GM19467 (cell line): ENCODE results near the gene MROH8.
"Not testable (repeated sequence)": the region's sequence is repeated elsewhere in the genome, so short reads cannot be mapped to it uniquely, and the experiment has no call there.

ENCODE experiments used
- ATAC-seq: cut with Tn5 transposase; IDR thresholded peaks from one replicate; pipeline ENCODE4 v1.9.1; 2021; ENCODE audit warnings: mild to moderate bottlenecking, moderate library complexity; ENCODE audit not compliant: unreplicated experiment

The MROH8 gene

DNA sequence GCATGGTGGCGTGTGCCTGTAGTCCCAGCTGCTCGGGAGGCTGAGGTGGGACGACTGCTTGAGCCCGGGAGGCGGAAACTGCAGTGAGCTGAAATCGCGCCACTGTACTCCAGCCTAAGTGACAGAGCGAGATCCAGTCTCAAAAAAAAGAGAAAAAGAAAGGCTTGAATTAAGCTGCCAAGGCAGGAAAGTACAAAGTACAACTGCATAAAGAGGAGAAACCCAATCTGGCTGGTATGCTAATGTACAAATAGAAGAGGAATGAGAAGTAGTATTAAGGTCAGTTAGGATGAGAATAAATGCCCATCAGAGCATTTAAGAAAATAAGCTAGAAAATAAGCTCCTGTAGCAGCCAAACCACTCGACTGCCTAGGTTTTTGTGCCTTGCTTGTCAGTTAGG, 23.4 kb downstream of the MROH8 start:
- ATAC-seq: no peak

DNA sequence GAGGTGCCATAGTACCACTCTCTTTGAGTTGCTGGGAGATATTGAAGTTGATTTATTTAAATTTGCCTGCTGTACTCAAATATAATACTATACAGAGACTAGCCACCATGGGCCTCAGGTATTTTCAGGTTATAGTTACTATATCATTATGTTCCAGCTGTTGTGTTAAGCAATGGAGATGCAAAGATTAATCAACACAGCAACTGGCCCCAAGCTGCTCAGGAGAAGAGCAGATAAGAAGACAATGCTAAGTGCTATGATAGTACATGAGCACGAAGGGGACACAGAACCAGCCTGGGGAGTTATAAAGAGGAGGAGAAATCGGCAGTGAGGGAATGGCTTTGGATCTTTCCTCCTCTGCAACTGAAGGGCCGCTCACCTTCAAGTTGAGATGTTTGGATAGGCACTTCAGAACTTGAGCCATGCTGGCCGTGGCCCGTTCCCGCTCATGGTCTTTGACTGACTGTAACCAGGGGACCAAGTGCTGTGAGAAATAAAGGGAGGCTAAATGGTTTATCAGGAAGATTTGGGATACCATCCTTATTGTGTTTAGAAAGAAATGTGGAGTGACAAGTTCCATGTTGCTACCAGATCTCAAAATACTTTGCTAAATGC, 24.6 kb downstream of the MROH8 start:
- ATAC-seq: no peak

DNA sequence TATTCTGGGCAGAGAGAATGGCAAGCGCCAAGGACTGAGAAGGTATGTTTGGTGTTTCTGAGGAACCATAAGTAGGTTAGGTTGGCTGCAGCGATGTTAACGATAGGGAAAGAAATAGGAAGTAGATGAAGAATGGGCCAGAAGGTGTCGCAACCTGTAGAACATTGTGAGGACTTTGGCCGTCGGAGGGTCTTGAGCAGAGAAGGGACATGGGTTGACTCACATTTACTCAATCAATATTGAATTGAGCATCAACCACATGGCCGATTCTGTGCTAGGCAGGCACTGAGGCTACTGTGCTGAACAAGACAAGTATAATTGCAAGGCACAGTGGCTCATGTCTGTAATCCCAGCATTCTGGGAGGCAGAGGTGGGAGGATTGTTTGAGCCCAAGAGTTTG, 27.1 kb downstream of the MROH8 start:
- no peak for ATAC-seq

DNA sequence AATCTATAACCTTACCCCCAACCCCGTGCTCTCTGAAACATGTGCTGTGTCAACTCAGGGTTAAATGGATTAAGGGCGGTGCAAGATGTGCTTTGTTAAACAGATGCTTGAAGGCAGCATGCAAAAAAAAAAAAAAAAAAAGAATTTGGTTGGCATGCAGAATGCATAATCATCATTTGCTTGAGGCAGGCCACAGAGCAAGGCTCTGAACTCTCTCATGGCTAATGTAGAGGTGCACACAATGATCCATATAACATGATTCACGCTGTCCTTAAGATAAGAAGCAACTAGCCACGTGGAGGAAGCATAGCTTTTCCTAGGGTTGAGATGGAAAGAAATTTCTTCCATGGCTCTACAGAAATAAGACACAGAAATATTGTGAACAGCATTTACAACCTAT, 27.8 kb downstream of the MROH8 start:
- ATAC-seq: no peak

DNA sequence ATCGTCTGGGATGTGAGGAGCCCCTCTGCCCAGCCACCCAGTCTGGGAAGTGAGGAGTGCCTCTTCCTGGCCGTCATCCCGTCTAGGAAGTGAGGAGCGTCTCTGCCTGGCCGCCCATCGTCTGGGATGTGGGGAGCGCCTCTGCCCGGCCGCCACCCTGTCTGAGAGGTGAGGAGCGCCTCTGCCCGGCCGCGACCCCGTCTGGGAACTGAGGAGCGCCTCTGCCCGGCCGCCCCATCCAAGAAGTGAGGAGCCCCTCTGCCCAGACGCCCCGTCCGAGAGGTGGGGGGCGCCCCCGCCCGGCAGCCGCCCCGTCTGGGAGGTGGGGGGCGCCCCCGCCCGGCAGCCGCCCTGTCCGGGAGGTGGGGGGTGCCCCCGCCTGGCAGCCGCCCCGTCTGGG, 28.5 kb downstream of the MROH8 start:
- ATAC-seq: not testable (repeated sequence)

DNA sequence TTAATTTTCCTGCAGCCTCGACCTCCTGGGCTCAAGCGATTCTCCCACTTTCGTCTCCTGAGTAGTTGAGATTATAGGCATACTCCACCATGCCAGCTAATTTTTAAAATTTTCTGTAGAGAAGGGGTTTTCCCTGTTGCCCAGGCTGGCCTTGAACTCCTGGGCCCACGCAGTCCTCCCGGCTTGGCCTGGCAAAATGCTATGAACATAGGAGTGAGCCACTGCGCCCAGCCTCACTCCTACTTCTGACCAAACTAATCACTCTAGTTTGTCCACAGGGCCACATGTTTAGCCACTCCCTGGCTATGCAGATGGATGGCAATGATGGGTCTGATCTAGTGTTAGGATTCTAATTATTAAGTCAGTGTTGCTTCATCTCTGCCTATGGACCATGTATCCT, 32.1 kb downstream of the MROH8 start:
- no peak for ATAC-seq

DNA sequence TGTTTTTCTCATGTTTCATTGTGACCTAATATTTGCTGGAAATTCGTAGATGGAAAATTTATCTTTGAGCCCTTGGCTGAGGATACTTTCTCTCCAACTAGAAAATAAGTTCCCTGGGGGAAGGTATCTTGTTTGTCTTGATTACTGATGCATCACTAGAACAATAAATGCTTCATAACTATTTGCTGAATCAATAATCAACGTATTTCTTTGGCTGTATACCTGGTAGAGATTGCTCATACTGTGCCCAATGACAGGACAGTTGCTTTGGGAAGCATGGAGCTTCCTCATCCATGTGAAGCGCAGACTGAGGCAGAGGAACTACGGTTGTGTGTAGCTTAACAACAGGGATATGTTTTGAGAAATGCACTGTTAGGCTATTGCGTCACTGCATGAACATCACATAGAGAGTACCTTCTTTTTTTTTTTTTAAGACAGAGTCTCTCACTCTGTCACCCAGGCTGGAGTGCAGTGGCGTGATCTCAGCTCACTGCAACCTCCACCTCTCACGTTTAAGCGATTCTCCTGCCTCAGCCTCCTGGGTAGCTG, 34.4 kb downstream of the MROH8 start:
- no peak for ATAC-seq

DNA sequence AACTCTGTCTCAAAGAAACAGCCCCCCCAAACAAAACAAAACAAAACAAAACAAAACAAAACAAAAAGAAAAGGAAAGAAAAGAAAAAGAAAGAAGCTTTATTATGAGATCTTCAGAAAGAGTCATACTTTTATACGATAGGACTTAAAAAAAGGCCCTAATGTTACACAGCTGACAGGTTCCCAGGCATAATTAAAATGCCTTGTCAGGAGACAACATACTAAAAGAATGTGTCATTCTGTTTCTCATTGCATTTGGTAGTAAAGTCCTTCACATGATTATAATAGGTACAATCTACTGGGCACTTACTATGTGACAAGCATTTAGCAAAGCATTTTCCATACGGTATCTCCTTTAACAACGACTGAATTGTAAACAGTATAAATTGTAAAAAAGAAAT, 36.6 kb downstream of the MROH8 start:
- no peak for ATAC-seq

DNA sequence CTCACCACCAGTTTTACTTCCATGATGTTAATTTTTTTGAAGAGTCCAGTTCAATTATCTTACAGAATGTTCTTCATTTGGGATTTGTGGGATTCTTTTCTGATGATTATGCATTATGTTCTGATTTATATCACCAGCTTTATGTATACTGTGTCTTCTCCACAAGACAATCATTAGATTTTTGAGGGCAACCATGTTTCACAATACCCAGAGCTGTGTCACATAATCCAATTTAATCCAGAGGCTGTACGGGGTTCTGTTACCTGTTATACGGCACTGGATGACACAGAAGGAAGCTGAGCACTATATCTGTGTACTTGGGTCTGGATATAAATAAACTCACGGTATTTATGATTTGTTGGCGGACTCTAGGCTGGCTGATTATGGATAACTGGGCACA, 41.8 kb downstream of the MROH8 start:
- no peak for ATAC-seq

DNA sequence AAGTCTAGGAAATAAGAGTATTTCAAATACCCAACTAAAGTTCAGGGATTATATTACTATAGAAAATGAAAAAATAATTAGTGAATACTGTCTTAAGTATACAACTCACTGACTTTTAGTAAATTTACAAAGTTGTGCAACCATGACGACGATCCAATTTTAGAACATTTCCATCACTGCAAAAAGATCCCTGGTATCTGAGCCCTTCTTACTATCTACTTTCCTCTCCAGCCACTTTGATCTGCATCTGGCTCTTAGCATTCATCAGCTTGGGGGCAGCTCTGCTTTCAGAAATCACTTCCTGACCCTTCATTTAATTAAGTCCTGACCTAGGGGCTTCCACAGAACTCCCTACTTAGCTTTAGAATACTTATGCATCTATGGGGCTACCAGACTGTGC, 45.4 kb downstream of the MROH8 start:
- ATAC-seq: no peak

DNA sequence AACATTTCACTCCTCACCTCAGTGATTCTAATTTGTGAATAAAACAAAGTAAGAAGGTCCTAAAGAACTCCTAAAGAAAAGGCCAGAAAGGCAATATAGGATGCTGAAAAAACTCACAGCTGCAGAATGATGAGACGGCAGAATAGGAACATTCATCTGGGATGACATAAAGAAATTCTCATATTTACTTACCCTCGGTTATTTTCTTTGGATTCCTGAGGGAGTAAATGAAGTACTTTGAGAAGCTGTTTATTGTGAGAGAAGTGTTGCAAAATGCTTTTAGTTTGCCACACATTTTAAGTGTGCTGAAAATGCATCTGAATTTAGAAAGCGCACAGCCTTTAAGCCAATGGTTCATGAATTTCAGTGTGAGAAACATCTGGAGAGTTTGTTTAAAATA, 47.9 kb downstream of the MROH8 start:
- ATAC-seq: no peak

DNA sequence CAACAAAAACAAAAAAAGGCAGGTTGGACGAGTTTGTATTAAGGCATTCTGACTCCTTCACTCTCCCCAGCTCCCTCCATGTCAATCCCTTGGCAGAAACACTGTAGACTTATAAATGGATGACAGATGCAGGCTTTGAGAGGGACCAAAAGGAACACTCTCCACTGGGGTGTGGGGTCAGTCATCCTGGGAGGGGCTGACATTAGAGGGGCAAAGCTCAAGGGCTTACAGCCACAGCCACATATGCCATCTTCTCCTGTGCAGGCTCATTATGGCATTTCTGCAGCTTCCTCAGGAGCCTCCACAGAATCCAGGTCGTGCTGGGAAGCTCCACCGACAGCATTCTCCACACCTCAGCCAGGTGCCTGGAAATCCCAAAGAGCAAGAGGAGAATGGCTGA, 50.5 kb downstream of the MROH8 start:
- ATAC-seq: no peak

DNA sequence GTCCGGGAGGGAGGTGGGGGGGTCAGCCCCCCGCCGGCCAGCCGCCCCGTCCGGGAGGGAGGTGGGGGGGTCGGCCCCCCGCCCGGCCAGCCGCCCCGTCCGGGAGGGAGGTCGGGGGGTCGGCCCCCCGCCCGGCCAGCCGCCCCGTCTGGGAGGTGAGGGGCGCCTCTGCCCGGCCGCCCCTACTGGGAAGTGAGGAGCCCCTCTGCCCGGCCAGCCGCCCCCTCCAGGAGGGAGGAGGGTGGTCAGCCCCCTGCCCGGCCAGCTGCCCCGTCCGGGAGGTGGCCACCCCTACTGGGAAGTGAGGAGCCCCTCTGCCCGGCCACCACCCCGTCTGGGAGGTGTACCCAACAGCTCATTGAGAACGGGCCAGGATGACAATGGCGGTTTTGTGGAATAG, 53.1 kb downstream of the MROH8 start:
- ATAC-seq: not testable (repeated sequence)

DNA sequence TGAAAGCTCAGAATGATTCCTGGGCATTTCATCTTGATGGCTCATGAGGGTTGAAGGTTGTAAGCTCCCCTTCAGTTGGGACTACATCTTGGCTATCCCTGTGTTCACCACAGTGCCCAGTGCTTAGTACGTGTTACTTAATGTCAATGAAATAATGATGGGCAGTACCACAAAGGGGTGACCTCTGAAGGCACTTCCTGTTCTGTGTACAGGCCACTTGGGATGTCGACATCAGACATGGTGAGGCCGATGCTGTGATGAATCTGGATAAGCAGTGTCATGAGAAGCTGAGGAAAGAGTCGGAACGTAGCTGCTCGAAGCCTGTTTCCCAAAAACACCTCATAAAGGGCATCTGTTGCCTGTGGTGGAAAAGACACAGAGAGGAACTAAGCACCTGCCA, 55.9 kb downstream of the MROH8 start:
- no peak for ATAC-seq

DNA sequence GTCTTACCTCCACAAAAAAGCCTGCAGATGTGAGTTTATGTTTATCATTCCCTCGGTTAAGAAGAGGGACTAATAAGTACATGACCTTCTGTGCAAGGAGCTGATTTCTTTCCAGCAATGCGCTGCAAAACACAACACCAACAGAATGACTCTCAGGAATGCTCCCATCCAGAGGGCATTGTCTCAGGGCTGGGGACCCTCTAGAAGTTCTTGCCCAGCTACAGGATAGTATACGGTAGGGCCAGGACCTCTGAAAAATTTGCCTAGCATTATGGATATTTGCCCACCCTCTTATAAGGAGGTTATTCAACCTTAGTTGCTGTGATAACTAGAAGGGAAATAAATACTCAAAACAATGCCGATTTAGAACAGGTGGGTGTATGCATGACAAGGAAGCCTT, 58.9 kb downstream of the MROH8 start:
- no peak for ATAC-seq

DNA sequence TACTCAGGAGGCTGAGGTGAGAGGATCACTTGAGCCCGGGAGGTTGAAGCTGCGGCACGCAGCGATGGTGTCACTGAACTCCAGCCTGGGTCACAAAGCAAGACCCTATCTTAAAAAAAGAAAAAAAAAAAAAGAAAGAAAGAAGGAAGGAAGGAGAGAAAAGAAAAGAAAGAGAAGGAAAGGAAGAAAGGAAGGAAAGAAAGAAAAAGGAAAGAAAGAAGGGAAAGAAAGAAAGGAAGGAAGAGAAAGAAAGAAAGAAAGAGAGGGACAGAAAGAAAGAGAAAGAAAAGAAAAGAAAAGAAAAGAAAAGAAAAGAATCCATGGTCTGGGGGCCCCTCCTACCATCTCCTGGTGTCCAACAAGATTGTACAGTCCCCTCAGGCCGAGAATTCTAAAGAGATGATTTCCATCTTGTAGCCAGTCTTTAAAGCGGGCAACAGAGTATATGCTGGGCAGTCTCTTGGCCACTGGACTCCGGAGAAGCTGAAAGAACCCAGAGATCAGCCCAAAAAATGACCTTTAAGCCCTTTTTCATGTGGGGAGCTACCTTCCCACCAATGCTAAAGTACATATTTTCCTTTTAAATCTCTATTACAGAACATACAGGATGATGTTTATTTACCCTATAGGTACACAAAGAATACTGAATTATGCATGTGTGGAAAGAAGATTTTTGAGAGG, 59.9 kb downstream of the MROH8 start:
- ATAC-seq: no peak

DNA sequence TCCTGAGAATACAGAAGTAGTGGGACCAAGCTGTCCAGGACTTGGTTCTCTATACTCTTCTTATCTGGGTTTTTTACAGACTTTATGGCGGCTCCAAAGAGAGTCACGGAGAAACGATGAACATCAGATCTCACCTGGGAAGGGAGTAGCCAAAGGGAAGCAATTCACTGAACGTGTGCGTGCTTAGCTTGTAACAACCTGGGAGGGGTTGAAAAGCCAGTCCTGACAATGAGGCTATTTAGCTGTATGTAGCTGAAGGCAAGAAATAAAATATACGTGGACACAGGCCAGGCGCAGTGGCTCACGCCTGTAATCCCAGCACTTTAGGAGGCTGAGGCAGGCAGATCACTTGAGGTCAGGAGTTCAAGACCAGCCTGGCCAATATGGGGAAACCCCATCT, 65.3 kb downstream of the MROH8 start:
- no peak for ATAC-seq

DNA sequence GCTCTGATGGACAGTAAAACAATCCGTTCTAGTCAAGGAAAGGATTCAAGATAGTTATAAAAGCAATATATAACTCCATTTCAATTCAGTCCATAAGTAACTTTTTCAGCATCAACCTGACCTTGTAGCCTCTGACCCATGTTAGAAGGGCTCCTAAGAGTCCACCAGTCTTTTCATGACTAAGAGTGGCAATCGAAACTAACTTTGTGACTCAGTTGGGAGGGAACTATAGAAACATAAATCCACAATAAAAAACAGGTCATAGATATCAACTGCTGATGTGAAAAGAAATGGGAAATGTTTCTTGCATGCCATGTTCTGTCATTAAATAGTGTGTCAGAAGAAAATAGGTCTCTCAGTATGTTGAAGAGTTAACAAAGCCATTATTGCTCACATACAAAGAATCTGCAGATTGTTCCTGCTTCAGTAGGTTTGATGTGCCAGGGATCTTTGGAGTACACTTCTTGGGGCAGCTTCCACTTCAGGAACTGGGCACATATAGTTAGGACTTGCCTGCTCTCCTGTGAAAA, 67.4 kb downstream of the MROH8 start:
- no peak for ATAC-seq

DNA sequence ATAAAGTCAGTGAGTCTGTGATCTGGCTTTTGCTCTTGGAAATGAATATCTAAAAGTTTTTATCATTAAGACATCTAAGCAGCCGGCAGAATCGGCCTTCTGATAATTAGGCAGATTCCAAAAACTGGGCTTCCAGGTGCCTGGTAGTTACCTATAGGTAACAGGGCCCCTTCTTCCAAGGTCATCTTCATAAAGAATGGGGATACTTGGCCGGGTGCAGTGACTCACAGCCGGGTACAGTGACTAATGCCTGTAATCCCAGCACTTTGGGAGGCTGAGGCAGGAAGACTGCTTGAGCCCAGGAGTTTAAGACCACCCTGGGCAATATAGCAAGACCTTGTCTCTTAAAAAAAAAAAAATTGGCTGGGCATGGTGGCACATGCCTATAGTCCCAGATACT, 70.7 kb downstream of the MROH8 start:
- ATAC-seq: no peak

DNA sequence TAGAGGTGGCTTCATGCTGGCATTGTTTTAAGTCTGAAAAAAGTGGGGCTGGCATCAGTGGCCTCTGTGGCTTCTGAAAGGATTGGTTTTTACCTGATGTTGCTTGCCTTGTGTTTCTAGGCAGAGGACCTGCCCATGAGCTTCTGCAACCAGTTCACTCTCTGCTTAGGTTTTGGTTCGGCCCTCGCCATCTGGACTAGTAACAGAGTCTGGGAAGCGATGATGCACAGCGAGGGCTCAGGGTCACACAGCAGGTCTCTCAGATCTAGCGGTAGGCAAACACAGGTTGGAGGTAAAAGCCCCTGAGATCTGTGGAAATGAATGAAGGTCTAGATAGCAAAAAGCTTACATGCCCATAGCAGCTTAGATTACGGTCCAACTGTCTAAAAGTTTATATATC, 76.8 kb downstream of the MROH8 start:
- ATAC-seq: no peak

DNA sequence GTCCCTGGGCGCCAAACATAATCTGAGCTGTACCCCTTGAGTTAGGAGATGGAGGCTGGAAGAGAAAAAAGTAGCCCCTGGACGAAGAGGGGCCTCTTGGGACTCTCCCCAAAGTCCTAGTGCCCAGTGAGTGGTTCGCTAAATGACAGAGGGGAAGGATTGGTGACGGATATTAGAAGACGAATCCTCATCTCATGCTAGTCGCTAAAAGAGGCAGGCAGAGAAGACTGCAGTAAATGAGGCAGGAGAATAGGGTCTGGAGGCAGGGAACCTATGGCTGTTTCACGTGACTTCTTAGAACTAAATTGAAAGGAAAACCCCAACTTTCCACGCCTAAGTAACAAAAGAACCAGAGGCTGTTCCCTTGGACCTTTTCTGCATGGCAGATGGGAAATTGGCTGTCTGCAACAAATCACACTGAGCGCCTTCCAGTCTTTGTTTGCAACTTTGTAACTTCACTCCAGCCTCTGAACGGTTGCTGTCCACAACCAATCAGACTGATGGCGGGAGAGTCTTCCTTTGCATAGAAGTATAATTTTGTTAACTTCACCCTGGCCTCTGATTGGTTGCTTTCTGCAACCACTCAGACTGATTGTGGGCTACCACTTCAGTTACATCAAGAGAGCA, 82.8 kb downstream of the MROH8 start:
- no peak for ATAC-seq
